Endothelial cell of hepatic sinusoid (primary cell): Measurements from ENCODE around the gene RYR2.
"Not testable (repeated sequence)": the region's sequence is repeated elsewhere in the genome, so short reads cannot be mapped to it uniquely, and the experiment has no call there.

Source experiments
- in situ Hi-C: cut with HindIII; loops from 2 replicates; pipeline ENCODE4 v1.10.0; 2017; ENCODE audit warnings: low sequenced_read_pairs

The RYR2 gene

DNA sequence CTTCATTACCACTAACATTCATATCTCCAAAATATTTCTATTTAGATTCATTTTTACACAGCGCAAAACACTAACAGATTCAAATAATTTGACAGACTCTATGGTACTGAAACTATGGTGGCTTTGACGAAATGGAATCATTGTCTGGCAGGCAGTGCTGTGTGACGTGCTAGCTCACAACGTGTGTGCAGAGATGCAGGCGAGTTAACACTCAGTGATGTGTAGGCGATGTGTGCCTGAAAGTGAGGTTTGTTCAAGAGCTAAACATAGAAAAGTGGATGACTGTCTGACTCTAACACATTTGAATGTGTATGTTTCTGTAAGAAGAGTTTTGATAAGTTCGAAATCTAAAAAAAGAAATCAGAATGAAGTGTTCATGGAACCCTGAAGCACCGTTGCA is 97.7 kb downstream of the RYR2 start:
- in situ Hi-C loops = no loop called here

DNA sequence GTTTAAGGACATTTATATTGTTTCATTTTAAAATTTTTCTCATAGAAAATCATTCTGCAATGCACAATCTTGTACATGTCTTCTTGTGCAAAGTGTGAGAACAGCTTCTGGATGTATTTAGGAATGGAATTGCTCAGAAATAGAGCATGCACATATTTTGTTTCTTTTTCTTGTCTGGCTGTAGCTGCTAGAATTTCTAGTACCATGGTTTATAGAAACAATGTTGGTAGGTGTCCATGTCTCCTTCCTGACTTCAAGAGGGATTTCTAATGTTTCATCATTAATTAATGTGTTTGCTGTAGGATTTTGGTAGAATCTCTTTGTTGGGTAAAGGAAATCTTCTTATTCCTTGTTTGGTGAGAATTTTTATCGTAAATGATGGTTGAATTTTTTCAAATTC is 99.0 kb downstream of the RYR2 start:
- in situ Hi-C loops = no loop called here

DNA sequence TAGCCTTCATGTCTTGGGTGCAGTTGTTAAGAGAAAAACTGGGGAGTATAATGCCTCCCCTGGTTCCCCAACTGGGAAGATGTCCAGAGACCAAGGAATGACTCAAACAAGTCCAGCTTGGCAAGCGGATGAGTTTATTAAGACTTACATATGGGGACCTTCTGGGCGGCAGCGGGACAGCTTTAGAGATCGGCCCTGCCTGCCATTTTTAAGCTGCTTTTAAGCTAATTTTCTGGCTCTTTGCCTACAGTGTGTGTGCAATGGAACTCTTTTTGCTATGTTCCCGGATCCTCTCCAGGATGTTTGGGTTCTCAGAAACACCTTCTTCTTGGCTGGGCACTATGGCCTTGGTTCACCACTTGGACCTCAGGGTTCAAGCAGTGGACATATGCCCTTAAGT is 99.5 kb downstream of the RYR2 start:
- in situ Hi-C loops = no loop called here

DNA sequence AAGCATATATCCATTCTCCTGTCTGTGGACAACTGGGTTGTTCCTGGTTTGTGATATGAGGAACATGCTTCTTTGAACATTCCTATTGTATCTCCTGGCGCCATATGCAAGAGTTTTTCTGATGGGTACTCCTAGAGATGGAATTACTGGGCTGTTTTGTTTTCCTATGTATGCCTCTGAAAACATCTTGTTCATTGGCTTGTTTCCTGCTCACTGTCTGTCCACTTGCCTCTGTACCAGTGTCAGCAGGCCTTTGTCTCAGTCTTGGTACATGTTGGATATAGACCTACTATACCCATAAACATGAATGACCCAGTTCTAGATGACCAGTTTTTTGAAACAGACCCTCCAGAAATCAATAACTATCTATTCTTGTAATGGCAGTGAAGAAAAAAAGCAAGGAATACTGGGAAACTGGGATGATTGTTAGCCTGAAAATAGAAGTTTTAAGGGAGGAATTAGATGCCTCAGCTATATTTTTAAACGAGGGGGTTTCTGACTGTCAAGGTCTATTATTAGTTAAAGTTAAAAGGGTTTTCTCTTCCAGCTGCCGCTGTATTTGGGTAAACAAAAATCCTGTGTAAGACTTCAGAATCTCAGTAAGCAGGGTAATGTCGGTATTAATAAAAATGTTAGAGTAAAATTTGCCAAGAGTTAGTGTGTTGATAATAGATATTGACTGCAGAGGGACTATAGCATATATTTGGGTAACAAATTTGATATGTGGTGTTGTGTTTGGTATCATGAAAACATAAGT is 103.6 kb downstream of the RYR2 start:
- in situ Hi-C loops = loop anchor here (5.0 kb wide), 1 partner anchor 33 kb away; no protein-coding TSS in a partner anchor

DNA sequence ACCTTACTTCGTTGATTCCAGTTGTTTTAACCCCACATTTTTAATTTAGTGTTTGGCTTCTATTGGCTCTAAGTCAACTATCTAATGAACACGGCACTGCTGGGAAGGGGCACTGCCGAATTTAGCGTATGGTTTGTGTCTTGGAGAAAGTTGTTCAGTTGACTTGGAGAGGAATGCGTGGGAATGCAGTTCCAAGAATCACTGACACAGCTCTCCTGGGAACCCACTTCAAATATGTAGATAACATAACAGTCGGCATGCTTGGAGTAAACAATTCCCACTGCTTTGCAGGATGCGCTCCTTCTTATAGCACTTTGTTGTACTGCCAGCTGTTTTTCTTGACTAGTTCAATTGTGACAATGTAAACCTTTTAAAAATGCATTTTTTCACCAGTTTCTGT is 104.3 kb downstream of the RYR2 start:
- in situ Hi-C loops = loop anchor here (5.0 kb wide), 1 partner anchor 34 kb away; no protein-coding TSS in a partner anchor

DNA sequence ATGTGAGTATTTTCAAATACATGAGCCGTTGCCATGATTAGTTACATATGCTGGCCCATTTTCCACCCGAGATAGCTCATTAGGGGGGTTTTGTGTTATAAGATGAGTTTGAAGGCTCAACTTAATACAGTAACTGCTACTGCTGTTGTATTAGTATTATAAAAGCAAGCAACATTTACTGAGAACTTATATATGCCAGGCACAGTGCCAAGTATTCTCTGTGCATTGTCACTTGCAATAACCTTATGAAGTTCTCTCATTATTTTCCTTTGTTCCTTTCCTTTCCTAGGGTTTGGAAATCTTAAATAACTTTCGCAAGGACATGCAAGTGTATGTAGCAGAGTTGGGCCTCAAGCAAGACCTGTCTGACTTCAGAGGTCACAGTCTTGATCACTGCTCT is 107.9 kb downstream of the RYR2 start:
- in situ Hi-C loops = loop anchor here (5.0 kb wide), 1 partner anchor 38 kb away; no protein-coding TSS in a partner anchor

DNA sequence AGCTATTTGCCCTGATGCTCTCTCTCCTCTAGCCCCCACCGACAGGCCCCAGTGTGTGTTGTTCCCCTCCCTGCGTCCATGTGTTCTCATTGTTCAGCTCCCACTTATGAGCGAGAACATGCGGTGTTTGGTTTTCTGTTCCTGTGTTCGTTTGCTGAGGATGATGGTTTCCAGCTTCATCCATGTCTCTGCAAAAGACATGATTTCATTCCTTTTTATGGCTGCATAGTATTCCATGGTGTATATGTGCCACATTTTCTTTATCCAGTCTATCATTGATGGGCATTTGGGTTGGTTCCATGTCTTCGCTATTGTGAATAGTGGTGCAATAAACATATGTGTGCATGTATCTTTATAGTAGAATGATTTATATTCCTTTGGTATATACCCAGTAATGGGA is 110.0 kb downstream of the RYR2 start:
- in situ Hi-C loops = not testable (repeated sequence)

DNA sequence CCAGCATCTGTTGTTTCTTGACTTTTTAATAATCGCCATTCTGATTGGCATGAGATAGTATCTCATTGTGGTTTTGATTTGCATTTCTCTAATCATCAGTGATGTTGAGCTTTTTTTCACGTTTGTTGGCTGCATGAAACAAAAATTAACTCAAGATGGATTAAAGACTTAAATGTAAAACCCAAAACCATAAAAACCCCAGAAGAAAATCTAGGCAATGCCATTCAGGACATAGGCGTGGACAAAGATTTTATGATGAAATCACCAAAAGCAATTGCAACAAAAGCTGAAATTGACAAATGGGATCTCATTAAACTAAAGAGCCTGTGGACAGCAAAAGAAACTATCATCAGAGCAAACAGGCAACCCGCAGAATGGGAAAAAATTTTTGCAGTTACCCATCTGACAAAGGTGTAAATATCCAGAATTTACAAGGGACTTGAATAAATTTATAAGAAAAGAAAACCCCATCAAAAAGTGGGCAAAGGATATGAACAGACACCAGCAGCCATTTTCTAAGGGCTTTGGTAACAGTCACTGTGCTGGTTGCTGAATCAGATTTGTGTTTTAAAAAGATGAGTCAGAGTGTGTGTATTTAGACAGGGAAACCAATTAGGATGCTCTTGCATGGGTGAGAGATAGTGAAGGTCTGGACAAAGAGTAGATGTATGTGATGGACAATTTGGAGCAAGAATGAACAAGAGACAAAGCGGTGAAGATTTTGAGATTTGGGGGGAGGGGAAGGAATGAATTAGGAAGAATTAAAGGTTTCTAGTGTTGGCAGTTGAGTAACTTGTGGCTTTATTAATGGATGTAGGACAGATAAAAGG is 110.7 kb downstream of the RYR2 start:
- in situ Hi-C loops = no loop called here

DNA sequence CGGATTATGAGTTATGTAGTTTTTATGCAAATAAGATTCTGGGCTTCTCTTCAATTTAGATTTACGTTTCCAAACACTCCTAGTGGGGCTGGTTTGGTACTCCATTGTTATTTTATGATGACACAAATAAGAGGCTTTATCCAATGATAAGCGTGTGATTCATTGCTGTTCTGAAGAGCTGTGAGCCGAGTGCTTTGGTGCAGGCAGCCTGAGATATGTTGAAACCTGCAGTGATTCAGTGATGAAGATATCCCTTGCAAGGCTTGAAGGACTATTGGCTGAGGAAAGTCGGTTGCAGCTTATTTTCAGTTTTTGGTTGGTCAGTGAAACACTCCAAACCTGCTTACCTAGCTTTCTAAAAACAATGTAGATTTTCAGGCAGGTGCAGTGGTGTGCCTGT is 112.2 kb downstream of the RYR2 start:
- in situ Hi-C loops = no loop called here

DNA sequence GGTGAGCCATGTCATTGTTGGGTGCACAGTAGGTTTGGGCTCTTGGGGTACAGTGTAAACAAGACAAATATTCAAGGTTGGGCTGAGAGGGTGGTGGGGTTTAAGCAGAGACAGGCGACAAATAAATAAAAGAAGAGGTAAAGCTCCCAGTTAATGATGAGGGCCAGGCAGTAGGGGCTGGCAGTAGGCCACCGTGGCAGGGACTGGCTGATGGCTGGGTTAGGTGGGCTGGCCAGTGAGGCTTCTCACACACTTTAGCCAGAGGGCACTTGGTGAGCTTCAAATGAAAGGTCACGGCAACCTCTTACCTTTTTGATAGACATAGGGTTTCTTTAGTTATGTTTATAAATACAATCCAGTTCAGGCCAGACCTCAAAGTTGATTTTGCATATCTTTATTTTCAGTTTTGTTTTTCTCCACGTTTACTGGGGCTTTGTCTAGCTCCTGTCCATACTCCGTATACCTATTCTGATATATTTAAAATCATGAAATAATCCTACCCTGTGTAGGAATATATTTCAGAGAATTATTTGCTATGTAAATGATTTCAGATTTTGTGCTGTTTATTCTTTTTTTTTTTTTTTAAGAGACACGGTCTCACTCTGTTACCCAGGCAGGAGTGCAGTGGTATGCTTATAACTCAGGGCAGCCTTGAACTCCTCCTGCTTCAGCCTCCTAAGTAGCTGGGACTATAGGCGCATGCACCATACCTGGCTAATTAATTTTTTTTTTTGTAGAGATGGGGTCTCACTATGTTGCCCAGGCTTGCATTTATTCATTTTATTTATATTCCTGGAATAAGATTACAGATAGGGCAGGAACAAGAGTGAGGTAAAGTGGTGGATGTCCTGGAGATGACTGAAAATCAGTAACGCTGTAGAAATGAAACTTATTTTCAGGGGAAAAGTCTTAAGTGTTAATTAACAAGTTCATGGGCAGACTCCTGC is 122.7 kb downstream of the RYR2 start:
- in situ Hi-C loops = no loop called here

DNA sequence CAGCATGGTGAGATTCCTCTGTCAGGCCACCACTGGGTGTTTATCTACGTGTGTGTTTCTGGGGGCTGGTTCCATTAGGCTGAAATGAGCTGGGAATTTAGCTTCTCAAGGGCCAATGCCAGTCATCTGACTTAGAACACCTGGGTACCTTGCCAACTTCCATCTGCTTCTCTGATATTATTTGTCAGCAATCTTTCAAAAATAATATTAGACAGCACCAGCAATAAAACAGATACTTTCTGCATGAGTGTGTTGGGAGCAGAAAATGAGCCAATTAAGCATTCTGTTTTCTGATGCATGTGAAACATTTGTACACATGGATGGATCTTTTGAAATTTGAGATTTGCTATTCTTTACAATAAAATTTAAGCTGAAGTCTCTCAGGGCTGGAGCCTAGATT is 124.1 kb downstream of the RYR2 start:
- in situ Hi-C loops = no loop called here

DNA sequence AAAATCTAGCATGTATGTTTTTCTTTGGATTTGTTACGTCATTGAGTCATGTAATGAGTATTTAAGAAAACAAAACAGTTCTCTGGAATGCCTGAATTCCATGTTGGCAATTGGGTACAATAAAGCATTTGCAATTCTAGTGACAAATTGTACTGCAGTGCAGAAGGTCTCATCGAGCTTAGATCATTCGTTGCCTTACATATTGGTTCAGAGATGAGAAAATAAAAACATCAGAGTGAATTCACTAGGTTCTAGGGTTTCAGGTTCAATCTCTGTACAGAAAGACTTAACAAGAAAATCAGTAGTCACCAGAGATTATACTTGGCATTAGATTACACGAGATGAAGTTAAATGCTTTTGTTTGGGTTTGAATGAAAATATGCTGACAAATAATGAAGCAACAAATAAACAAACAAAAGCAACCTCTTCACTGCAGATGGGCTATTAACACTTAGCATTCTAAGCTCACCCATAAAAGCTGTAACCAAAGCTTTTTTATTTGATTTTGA is 124.7 kb downstream of the RYR2 start:
- in situ Hi-C loops = no loop called here

DNA sequence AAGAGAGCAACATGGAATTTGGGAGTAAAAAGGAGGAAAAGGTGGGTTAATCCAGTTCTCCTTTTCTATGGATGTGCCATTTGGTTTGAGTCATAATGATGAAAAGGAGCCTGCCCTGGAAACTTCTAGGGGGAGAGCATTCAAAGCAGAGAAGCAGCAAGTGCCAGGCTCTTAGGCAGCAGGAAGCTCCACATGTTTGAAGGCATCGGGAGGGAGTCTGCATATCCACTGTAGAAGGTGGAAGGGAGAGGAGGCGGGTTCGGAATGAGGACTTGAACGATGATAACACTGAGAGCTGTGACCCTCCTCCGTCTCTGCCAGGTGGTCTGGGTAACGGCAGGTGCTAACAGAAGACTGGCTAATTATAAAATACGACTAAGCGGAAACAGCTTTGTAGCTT is 128.2 kb downstream of the RYR2 start:
- in situ Hi-C loops = no loop called here

DNA sequence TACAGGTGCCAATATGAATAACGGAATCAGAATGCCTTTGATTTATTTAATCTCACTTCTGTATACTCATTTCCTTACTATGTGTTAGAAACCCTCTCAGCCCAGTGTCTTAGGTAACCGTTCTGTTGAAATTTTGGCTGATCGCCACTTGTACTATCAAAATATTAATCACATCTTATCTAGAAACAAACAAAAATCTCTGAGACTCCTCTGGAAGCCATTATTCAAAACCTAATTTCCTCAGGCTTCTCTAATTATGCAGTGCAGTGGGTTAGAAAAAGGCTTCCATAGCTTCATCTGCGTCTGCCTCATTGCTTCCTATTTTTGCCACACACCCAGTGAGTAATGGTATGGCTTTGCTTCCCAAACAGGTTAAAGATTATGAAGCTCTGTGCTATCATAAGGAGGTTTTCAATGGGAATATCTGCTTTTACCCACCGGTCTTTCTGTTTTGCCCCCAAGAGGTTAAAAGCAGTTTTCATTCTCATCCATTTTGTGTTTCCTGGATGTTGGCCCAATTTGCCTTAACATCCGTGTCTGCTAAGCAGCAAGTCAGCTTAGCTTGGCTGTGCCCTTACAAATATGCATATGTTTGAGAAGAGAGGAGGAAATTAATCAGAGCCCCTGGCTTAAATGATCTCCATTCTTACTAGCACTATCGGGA is 129.6 kb downstream of the RYR2 start:
- in situ Hi-C loops = no loop called here

DNA sequence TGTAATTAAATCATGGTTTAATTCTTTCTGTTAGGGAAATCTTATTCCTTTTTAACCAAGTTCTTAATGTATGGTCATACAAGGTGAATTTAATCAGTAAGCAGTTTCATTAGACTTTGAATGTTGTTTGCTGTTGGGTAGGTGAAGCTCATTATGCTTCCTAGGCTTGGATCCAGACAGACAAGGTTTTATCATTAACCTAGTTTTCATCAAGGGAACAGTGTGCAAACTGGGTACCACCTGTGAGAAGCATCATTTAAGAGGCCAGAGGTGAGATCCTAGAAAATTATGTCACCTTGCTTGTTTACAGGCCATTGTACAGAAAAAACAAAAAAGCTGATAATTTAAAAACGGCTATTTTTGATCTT is 130.1 kb downstream of the RYR2 start:
- in situ Hi-C loops = no loop called here

DNA sequence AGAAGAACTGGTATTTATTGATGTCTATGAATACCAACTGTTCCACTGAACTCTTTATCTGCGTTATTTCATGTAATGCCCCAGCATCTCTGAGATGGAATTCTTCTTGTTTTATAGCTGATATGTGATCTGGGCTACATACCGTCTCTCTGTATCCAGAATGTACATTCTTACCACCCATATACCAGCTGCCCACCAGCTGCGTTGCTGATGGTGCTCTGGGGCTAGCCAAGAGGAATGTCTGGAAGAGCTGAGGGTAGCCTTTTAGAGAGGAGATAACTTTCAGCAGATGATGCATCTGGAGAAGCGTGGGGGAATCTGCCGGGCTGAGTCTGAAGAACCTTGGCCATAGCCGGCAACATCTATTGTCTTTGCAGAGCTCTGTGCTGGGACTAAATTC is 137.5 kb downstream of the RYR2 start:
- in situ Hi-C loops = no loop called here

DNA sequence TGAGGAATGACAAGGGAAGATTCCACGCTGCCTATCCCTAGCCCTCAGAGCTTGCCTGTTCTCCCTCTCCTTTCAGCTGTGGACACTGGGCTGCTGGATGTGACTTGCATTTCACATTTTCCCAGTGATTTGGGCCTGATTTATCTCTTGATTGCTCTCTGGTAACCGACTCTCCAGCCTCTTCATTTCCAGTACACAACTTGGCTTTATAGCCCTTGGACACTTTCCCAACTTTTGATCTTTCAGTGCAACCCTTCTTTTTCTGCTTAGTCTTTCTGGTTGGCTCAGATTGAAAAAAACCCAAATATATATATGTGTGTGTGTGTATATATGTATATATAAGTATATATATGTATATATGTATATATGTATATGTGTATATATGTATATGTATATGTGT is 138.3 kb downstream of the RYR2 start:
- in situ Hi-C loops = no loop called here

DNA sequence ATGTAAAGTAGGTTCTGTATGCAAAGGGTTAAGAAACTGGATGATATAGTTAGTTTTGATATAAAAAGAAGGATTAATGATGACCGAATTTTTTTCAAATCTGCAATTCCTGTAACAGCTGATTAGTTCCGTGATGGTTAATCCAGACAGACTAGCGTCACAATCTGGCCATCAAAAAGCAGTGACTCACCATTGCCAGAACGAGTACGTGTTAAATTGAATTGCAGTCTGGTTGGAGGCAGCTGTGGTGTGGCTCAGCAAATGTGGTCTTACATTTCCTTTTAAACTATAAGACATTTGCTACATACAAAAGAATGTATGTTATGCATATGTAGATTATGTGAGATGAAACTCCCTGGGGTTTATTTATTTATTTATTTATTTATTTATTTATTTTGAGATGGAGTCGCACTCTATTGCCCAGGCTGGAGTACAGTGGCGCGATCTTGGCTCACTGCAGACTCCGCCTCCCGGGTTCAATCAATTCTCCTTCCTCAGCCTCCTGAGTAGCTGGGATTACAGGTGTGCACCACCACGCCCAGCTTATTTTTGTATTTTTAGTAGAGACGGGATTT is 139.8 kb downstream of the RYR2 start:
- in situ Hi-C loops = no loop called here

DNA sequence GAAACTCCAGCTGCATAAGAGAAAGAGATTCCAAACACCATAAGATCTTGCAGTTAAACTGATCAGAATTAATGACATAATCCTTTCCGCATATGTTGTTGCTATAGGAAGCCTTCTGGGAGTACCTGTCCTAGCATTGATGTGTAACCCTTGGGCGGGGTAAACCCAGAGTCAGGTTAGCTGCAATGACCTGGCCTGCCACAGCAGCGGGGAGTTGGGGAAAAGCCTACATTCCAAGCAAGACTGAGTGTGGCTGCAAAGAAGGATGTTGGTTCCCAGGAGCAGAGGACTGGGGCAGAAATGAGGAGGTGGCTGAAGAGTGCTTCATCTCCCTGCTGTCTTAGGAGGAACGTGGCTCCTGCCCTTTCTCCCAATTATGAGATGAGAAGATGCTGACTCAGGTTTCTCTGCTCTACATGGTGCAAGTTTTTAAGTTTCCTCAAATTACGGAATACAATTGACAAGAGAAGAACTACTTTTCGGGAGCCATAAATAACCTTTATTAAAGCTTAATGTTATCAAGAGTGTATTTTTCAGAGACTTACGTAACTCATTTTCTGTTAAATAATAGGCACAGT is 142.1 kb downstream of the RYR2 start:
- in situ Hi-C loops = no loop called here

DNA sequence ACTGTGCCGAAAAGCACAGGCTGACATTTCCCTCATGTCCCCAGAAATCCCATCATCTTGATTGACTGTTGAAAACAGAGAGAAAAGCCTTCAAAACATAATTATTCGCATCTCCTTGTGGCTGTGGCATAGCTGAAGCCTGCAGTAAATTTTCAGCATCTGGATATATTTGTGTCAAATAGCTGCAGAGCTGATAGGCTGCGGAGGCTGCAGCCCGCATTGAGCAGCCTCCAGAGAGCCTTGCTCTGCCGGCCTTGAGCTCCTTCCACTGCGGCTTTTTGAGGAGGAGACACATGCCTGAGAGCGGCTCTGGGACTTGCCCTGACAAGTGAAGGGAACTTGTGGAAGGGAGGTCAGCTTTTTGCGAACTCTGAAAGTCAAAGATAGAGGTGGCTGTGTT is 144.7 kb downstream of the RYR2 start:
- in situ Hi-C loops = no loop called here
